NCI-H187 treated with DMSO at 0.1 percent for 48 hours (cell line): ENCODE measurements around the gene TP73.

ENCODE experiments used
- DNase-seq: peaks from one replicate; lab custom pipeline; 2025; lab: John Stamatoyannopoulos, UW

Gene TP73

GRCh38 chr1:3783651-3784474 is 131.5 kb downstream of the TP73 start:
- no peak for DNase-seq

GRCh38 chr1:3785045-3785444 is 132.7 kb downstream of the TP73 start:
- DNase-seq, result no peak

GRCh38 chr1:3785456-3786157 is 133.3 kb downstream of the TP73 start:
- DNase-seq, result no peak
